ENCODE measurements around the gene RPL22. TPM values are rescaled to one million over a fixed set of nuclear protein-coding genes. Genes with fewer than 3 reads are reported as not detected.

RPL22 gene
- total RNA-seq, 1 donor from 2014 or later: 414 TPM

- peaks cover 14% of the 10 kb centered on the region for H3K4me1 Mint-ChIP-seq (ENCODE audit: low read depth)
- TF ChIP-seq CTCF (IDR thresholded peaks at IDR 0.05; ENCODE audit: unreplicated experiment): no peak
- H3K27me3 Mint-ChIP-seq: peaks cover 68% of the 10 kb centered on the region
- DNase-seq (ENCODE audit: low spot score, unreplicated experiment): no peak
- no peaks in the 10 kb centered on the region for H3K36me3 Mint-ChIP-seq (ENCODE audit: insufficient read depth)
- no peak overlapping the region for H3K27ac Mint-ChIP-seq
- H3K4me3 Mint-ChIP-seq (ENCODE audit: low read depth): no peak overlapping the region
- no peaks in the 10 kb centered on the region for H3K9me3 Mint-ChIP-seq (ENCODE audit: low read depth)
Measured at GRCh38 chr1:6243053-6243834, 43.8 kb upstream of the RPL22 start.

- Mint-ChIP-seq H3K36me3 (ENCODE audit: insufficient read depth) (no peaks in the 10 kb centered on the region), H3K4me1 (ENCODE audit: low read depth) (peaks cover 14% of the 10 kb centered on the region), H3K9me3 (ENCODE audit: low read depth) (no peaks in the 10 kb centered on the region), H3K4me3 (ENCODE audit: low read depth) (no peak overlapping the region), H3K27me3 (peaks cover 57% of the 10 kb centered on the region), H3K27ac (no peak overlapping the region)
- no peak for TF ChIP-seq CTCF (IDR thresholded peaks at IDR 0.05; ENCODE audit: unreplicated experiment)
- no peak for DNase-seq (ENCODE audit: low spot score, unreplicated experiment)
Measured at GRCh38 chr1:6241887-6242740, 42.7 kb upstream of the RPL22 start.

- TF ChIP-seq CTCF (IDR thresholded peaks at IDR 0.05; ENCODE audit: unreplicated experiment): no peak
- Mint-ChIP-seq H3K27me3 (peaks cover 48% of the 10 kb centered on the region), H3K4me1 (ENCODE audit: low read depth) (peaks cover 13% of the 10 kb centered on the region), H3K27ac (no peak overlapping the region), H3K9me3 (ENCODE audit: low read depth) (no peaks in the 10 kb centered on the region), H3K36me3 (ENCODE audit: insufficient read depth) (no peaks in the 10 kb centered on the region), H3K4me3 (ENCODE audit: low read depth) (peak overlapping the region; percentile 40)
- no peak for DNase-seq (ENCODE audit: low spot score, unreplicated experiment)
Measured at GRCh38 chr1:6241107-6241886, 41.9 kb upstream of the RPL22 start.

- Mint-ChIP-seq H3K27me3 (peaks cover 46% of the 10 kb centered on the region), H3K4me3 (ENCODE audit: low read depth) (no peak overlapping the region), H3K9me3 (ENCODE audit: low read depth) (no peaks in the 10 kb centered on the region), H3K27ac (no peak overlapping the region), H3K36me3 (ENCODE audit: insufficient read depth) (no peaks in the 10 kb centered on the region), H3K4me1 (ENCODE audit: low read depth) (peaks cover 13% of the 10 kb centered on the region)
- no peak for TF ChIP-seq CTCF (IDR thresholded peaks at IDR 0.05; ENCODE audit: unreplicated experiment)
- no peak for DNase-seq (ENCODE audit: low spot score, unreplicated experiment)
Measured at GRCh38 chr1:6239950-6240768, 40.8 kb upstream of the RPL22 start.
